Peyer's patch (tissue), 4 donors: Measurements from ENCODE around the gene DCAF12L2.

Source experiments
- CTCF ChIP-seq, 6 experiments: fragments of 450-650 bp in 4 of 6; fragments of 200-600 bp in 2 of 6; sonication (generic) in 1 of 6; IDR thresholded peaks; one replicate each; pipeline ENCODE4 v1.5.1; 2017 to 2019; ENCODE audit warnings: antibody characterized with exemption in 6 of 6, mild to moderate bottlenecking in 3 of 6, moderate library complexity in 1 of 6
- POLR2A ChIP-seq, 2 donors: fragments of 450-650 bp; IDR thresholded peaks; one replicate each; pipeline ENCODE4 v1.5.1; 2017; ENCODE audit warnings: antibody characterized with exemption in 2 of 2, mild to moderate bottlenecking in 2 of 2, moderate library complexity in 2 of 2

- TF ChIP-seq POLR2A (IDR thresholded peaks at IDR 0.05) (no peak), CTCF (IDR thresholded peaks at IDR 0.05) (no peak)
Observed at GRCh38 chrX:126137899-126138298, 28.2 kb downstream of the DCAF12L2 start.
